Measurements from ENCODE around the gene PRSS57. TPM values are rescaled to one million over a fixed set of nuclear protein-coding genes. Genes with fewer than 3 reads are reported as not detected.

Gene PRSS57
- total and polyA plus RNA-seq, 2 of the 13 experiments (the other 11 are each of a cell fraction or from before 2014, with no cell fraction given) = 0.12 TPM; not detected in 1

DNA sequence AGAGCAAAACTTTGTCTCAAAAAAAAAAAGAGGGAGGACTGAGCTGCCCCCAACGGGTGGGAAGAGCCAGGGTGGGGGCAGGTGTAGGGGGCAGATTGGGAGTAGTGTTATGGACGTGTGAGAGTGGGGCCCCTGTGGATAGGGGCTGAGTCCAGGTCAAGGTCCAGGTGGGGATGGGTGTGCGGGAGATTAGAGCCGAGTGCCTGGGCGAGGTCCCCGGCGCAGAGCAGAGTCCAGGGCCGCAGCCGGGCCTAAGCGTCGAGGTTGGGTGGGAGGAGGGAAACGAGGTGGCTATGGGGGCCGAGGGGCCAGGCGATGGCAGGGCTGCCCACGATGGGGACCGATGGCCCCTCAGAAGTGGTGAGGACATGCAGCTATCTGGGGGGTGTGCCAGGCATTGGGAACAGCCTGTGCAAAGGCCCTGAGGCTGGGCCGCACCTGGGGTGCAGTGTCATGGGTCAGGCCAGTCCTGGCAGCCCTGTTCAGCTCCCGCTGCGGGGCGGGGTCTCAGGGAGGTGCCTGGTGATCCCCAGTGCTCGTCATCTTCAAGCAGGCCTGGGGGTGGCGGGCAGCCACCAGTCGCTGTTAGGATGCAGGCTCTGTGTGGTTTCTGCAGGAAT is 43.4 kb upstream of the PRSS57 start (continued):
- TF ChIP-seq ZNF335 (CRISPR knock-in tag; IDR thresholded peaks at IDR 0.05) = 0 out of 2 replicates have a peak, but pooled peaks have one; percentile 20
- peak; percentile 67; the same call in 1 of the 2 replicates for TF ChIP-seq ZSCAN9 (CRISPR knock-in tag; IDR thresholded peaks at IDR 0.05; ENCODE audit: borderline replicate concordance)
- peak; percentile 94 for TF ChIP-seq HDAC2 (CRISPR knock-in tag; IDR thresholded peaks at IDR 0.05)
- no peak for TF ChIP-seq TRIM24 (CRISPR knock-in tag; IDR thresholded peaks at IDR 0.05)
- TF ChIP-seq SRSF1 (optimal IDR thresholded peaks at IDR 0.05; ENCODE audit: low read depth, low read length) = peak; percentile 30
- TF ChIP-seq STAT5B (CRISPR knock-in tag; IDR thresholded peaks at IDR 0.05) = peak; percentile 70; the same call in 1 of the 2 replicates
- peak; percentile 54; the same call in 1 of the 2 replicates for TF ChIP-seq ZNF768 (CRISPR knock-in tag; IDR thresholded peaks at IDR 0.05)
- TF ChIP-seq, protein P1, sequence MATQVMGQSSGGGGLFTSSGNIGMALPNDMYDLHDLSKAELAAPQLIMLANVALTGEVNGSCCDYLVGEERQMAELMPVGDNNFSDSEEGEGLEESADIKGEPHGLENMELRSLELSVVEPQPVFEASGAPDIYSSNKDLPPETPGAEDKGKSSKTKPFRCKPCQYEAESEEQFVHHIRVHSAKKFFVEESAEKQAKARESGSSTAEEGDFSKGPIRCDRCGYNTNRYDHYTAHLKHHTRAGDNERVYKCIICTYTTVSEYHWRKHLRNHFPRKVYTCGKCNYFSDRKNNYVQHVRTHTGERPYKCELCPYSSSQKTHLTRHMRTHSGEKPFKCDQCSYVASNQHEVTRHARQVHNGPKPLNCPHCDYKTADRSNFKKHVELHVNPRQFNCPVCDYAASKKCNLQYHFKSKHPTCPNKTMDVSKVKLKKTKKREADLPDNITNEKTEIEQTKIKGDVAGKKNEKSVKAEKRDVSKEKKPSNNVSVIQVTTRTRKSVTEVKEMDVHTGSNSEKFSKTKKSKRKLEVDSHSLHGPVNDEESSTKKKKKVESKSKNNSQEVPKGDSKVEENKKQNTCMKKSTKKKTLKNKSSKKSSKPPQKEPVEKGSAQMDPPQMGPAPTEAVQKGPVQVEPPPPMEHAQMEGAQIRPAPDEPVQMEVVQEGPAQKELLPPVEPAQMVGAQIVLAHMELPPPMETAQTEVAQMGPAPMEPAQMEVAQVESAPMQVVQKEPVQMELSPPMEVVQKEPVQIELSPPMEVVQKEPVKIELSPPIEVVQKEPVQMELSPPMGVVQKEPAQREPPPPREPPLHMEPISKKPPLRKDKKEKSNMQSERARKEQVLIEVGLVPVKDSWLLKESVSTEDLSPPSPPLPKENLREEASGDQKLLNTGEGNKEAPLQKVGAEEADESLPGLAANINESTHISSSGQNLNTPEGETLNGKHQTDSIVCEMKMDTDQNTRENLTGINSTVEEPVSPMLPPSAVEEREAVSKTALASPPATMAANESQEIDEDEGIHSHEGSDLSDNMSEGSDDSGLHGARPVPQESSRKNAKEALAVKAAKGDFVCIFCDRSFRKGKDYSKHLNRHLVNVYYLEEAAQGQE (IDR thresholded peaks at IDR 0.05; ENCODE audit: borderline replicate concordance in 1 of 2, low read depth in 1 of 2, low read length in 2 of 2) = peak in 1 of 2 experiments; percentile 78; a peak in 2 of 4 replicates
- peak; percentile 96 for TF ChIP-seq ZBTB7A (CRISPR knock-in tag; IDR thresholded peaks at IDR 0.05)
- peak; percentile 30; the same call in 1 of the 2 replicates for TF ChIP-seq ZNF501 (CRISPR knock-in tag; IDR thresholded peaks at IDR 0.05)
- peak; percentile 23; the same call in 1 of the 2 replicates for TF ChIP-seq POLR2AphosphoS5 (IDR thresholded peaks at IDR 0.05; ENCODE audit: low read depth, low read length)
- peak; percentile 88 for TF ChIP-seq NR2F6 (IDR thresholded peaks at IDR 0.05)
- TF ChIP-seq NR2F6 (CRISPR knock-in tag; IDR thresholded peaks at IDR 0.05) = peak; percentile 96
- no peak for TF ChIP-seq PLRG1 (conservative IDR thresholded peaks at IDR 0.05)
- peak; percentile 63; the same call in 1 of the 2 replicates for TF ChIP-seq ZBED4 (CRISPR knock-in tag; IDR thresholded peaks at IDR 0.05; ENCODE audit: borderline replicate concordance)
- TF ChIP-seq SKIL (CRISPR knock-in tag; IDR thresholded peaks at IDR 0.05; ENCODE audit: borderline replicate concordance) = peak; percentile 90
- TF ChIP-seq ZNF530 (CRISPR knock-in tag; IDR thresholded peaks at IDR 0.05; ENCODE audit: low read depth) = no peak
- TF ChIP-seq, protein P2, sequence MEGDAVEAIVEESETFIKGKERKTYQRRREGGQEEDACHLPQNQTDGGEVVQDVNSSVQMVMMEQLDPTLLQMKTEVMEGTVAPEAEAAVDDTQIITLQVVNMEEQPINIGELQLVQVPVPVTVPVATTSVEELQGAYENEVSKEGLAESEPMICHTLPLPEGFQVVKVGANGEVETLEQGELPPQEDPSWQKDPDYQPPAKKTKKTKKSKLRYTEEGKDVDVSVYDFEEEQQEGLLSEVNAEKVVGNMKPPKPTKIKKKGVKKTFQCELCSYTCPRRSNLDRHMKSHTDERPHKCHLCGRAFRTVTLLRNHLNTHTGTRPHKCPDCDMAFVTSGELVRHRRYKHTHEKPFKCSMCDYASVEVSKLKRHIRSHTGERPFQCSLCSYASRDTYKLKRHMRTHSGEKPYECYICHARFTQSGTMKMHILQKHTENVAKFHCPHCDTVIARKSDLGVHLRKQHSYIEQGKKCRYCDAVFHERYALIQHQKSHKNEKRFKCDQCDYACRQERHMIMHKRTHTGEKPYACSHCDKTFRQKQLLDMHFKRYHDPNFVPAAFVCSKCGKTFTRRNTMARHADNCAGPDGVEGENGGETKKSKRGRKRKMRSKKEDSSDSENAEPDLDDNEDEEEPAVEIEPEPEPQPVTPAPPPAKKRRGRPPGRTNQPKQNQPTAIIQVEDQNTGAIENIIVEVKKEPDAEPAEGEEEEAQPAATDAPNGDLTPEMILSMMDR (CRISPR knock-in tag; IDR thresholded peaks at IDR 0.05) = peak; percentile 29; the same call in 1 of the 2 replicates

Data from HepG2 (cell line).